NCI-H1694 (cell line): ENCODE results near the gene BZW2.
"Not testable (repeated sequence)": the region's sequence is repeated elsewhere in the genome, so short reads cannot be mapped to it uniquely, and the experiment has no call there.

Experiments
- DNase-seq: peaks from one replicate; lab custom pipeline; 2025; lab: John Stamatoyannopoulos, UW

The BZW2 gene

DNA sequence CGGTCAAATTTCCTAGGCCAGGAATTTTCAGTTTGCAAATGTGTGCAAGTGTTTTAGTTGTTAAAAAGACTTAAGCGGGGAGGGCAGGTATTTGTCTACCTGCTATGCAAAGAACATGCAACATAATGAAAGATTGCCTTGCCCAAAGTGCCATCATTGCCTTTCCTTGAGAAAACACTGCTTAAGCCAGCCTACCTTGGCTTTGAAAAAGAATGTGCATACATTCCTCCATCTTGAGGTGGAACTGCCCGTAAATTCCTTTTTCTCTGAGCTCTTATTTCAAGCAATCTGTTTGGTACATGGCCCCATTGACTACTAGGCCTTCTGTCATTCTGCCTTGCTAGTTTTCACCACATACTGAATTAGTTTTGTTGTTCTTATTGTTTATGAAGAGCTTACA lies 29.3 kb downstream of the BZW2 start:
- DNase-seq = no peak

- DNase-seq = no peak
Observed at GRCh38 chr7:16677978-16678494, 32.1 kb downstream of the BZW2 start.

- not testable (repeated sequence) for DNase-seq
Observed at GRCh38 chr7:16678645-16679566, 32.9 kb downstream of the BZW2 start.

GRCh38 chr7:16684935-16685334 lies 39.0 kb downstream of the BZW2 start:
- no peak for DNase-seq

DNA sequence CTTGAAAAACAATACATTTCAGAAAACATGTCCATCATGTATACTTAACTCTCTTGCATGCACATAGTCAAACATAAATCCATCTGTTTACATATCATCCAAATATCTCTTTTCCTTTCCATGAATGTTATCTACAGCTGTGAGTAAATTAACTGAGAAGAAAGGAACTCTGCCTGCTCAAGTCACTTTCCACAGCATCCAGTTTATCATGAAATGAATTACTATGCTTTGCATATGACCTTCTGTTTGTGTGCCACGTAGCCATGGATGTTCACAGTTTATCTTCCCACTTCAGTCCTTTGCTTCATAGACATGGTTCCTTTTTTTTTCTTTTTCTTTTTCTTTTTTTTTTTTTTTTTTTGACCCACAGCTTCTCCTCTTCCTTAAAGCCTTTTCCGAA lies 39.6 kb downstream of the BZW2 start:
- DNase-seq = no peak

DNA sequence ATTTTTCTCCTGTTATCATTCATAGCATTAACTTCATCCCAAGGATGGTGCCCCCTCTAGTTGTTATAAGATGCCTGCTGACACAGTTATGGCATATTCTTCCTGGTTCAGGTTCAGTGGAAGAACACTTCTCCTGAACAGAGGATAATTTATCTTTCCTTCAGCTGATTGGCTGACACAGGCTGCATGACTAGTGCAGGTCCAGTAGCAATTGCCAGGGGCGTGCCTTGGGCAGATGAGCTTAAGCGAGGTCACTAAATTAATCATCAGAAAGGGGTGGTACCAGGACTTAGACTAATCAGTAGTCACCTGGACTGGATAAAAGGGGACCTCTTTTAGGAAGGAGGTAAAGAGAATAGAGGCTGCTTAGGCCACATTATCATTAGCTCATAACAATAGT lies 42.3 kb downstream of the BZW2 start:
- no peak for DNase-seq

DNA sequence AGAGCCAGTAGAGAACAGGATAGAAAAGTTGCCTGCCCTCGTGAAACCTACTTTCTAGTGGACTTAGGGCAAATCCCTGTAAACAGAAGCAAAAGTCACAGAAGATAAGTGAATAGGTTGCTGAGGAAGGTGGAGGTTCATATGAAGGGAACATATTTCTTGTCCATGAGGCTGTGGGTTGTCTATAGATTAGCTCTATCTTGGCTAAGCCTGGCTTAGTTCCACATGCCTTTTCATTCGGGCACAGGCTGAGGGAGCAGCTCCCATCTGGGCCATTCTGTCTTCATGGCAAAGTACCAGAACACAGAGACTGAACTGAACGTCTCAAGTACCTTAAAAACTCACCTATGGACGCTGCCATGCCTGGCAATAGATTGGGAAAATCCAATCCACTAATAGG lies 45.3 kb downstream of the BZW2 start:
- DNase-seq = no peak

- DNase-seq = no peak
Observed at GRCh38 chr7:16693601-16694318, 47.8 kb downstream of the BZW2 start.

GRCh38 chr7:16694806-16695205 lies 48.8 kb downstream of the BZW2 start:
- DNase-seq = no peak

GRCh38 chr7:16695621-16696237 lies 49.7 kb downstream of the BZW2 start:
- peak; percentile 60 for DNase-seq

DNA sequence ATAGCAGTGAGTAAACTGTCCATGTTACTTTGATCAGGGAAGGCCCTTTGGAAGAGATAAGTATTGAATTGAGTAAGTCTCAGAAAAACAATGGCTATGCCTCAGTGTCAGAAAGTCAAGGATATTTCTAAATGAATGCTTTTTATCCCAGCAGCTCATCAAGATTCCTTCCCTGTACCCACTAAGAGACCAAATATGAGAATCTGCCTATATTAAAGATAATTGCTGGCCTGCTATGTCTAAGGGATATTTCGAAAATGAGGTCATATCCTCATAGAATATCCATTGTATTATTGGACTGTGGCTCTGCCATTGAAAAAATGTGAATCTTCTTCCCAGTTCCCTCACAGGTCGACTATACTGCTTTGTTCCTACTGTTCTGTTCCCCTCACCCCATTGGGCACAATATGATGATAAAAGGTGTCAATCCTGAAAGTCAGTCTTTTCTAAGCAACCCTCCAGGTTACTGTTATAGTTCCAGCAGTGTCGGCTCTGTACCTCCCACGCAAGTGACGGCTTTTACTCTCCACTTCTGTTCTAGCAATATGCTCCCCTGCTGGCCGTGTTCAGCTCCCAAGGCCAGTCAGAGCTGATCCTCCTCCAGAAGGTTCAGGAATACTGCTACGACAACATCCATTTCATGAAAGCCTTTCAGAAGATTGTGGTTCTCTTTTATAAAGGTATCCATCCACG lies 51.7 kb downstream of the BZW2 start:
- no peak for DNase-seq

- DNase-seq = no peak
Observed at GRCh38 chr7:16698200-16698905, 52.4 kb downstream of the BZW2 start.

DNA sequence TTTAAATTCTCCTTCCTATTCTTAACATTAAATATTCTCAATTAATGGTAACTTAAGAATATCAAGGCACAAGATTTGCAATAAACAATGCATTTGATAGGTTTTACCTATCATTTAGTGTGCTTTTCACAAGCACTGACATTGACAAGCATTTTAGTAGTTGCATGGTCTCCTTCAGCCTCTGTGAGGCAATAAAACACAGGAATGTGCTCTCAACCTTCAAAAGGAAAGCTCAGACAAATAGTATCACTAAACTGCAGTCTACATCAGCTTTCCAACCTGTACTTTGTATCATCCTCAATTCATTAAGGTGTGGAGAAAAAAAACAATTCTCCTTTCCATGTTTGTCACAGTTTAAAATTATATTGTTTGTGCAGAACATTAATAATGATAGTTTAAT lies 56.5 kb downstream of the BZW2 start:
- no peak for DNase-seq

GRCh38 chr7:16708511-16708910 lies 62.5 kb downstream of the BZW2 start:
- DNase-seq = no peak

GRCh38 chr7:16708980-16709379 lies 63.0 kb downstream of the BZW2 start:
- DNase-seq = no peak

DNA sequence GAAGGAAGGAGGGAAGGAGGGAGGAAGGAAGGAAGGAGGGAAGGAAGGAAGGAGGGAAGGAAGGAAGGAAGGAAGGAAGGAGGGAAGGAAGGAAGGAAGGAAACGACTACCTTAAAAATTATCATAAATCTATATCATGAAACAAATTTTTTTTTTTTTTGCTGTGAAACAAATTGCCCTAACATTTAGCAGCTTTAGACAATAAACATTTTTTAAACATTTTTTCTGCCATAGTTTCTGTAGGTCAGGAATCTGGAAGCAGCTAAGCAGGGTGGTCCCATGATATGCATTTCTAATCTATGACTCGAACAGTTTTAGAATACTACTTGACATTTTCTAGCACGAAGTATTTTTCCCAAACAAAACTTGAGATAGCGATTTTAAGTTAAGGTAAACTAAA lies 64.7 kb downstream of the BZW2 start:
- DNase-seq = no peak

GRCh38 chr7:16711730-16712129 lies 65.7 kb downstream of the BZW2 start:
- no peak for DNase-seq

DNA sequence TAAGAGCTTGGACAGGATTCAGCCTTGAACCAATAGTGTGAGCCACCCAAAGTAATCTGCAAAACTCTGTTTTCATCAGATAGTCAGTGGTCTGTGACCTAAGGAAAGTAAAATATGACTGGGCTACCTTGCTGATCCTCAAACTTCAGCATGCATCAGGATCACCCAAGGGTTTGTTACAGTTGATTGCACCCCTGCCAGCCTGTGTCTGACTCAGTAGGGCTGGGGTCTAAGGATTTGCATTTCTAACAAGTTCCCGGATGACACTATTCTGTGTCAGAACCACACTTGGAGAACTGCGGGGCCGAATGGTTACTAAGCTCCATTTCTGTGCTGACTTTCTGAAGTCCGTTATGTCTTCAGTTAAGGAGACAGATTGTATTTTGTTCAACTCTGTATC lies 66.9 kb downstream of the BZW2 start:
- no peak for DNase-seq

DNA sequence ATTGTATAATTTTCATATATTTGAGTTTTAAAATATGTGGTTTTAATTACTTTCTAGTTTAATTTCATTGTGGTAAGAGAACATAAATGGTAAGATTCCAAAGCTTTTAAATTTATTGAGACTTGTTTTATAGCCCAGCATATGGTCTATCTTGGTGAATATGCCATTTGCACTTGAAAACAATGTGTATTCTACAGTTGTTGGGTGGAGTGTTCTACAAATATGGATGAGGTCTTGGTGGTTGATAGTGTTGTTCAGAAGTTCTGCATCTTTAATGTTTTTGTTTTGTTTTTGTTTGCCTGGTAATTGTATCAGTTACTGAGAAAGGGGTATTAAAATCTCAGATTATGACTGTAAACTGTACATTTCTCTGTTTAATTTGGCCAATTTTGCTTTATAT lies 69.9 kb downstream of the BZW2 start:
- no peak for DNase-seq

DNA sequence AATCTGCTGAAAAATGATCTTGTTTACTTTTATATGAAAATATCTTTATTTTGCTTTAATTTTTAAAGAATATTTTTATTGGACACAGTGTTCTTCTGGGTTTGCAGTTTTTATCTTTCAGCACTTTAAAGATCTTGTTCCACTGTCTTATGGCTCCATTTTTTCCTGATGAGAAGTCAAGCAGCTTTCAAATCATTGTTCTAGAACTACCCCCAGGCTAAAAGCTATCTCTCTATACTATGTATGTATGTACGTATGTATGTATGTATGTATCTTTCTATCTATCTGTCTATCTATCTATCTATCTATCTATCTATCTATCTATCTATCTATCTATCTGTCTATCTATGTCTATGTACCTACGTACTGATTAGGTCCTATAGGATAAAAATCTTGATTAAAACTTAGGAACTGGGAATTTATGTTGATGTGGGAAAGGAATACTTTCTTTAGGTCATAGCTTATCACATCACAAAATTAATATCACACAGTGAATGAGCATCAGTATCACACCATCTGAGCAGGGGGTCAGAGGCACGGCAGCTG lies 72.2 kb downstream of the BZW2 start:
- DNase-seq = no peak

DNA sequence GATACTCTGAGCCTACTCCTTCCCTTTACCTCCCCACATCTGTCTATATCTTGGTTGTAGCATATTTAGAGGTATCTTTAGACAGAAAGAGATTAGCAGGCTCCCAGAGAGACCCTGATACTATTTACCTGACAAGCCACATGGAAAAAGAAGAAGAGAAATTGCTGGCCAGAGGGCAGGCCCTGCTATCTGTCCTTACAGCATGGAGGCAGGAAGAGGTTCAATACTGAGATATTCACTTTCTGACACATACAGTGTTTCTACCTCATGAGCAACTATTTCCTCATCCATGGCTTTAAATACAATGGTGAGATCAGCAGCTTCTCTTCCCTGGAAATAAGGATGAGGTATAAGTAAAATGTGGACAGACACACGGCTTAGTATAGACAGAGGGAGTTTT lies 73.7 kb downstream of the BZW2 start:
- no peak for DNase-seq
